GM12872 (cell line): ENCODE data around the gene GORASP1.

Source experiments
- CTCF ChIP-seq: IDR thresholded peaks from 3 replicates; pipeline ENCODE4 v1.5.1; 2011; ENCODE audit warnings: low read depth, mild to moderate bottlenecking, low read length, moderate library complexity; ENCODE audit not compliant: insufficient read depth

The GORASP1 gene

GRCh38 chr3:39118931-39119660, 11.7 kb upstream of the GORASP1 start:
- no peak for TF ChIP-seq CTCF

DNA sequence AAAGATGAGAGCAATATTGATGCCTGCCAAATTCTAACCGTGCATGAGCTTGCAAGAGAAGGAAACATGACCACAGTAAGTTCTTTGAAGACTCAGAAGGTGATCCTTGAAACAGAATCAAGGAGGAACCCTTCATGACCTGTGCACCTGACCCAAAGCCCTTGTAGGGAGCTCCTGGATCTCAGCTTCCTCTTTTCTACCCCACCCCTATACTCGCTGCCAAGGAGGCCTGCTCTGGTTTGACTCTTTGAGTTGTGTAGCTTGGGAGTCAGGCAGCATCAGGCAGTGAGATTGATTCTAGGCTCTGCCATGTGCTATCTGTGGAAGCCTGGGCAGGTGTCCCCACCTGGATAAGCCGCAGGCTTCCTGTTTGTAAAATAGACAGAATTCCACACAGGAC, 10.7 kb upstream of the GORASP1 start:
- TF ChIP-seq CTCF: no peak

DNA sequence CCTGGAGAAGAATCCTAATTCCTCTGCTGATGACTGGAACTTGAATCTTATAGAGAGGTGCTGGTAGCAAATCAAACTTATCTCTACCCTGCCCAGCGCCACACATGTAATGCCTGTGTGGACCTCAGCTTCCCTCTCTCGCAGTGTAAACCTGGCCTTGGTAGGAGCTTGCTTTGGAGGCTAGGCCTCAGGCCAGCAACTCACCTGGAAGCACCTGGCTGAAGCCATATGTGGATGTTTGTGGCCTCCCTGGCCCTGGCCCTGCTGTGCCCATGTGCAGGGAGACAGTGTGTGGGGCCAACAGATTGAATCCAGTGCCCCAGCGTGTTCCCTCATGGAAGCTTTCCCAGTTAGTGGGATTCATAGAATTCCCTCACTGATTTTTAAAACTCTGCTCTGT, 8.4 kb upstream of the GORASP1 start:
- no peak for TF ChIP-seq CTCF

GRCh38 chr3:39114456-39114855, 7.0 kb upstream of the GORASP1 start:
- TF ChIP-seq CTCF: no peak

DNA sequence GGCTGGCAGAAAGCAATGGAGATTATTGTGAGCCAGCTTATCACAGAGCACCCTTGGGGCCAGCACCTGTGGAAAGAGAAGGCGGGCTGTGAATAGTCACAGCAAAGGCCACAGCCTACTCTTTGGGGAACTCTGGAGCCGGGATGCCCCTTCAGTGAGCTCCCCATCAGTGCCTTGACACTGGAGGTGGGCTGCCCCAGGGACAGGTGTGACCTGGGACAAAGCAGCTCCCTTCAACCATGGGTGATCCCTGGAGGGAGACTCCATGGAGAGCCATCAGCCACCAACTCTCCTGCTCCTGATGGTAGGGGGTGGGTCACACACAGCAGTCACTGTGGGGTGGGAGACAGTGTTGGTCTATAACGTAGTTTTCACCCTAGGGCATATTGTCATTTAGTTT, 5.9 kb upstream of the GORASP1 start:
- TF ChIP-seq CTCF: no peak

- no peak for TF ChIP-seq CTCF
Measured at GRCh38 chr3:39112535-39112934, 5.1 kb upstream of the GORASP1 start.

GRCh38 chr3:39112113-39112512, 4.7 kb upstream of the GORASP1 start:
- TF ChIP-seq CTCF: no peak
